ENCODE measurements around the gene ANKRD16. TPM values are rescaled to one million over a fixed set of nuclear protein-coding genes. Genes with fewer than 3 reads are reported as not detected.

The ANKRD16 gene
- total and polyA plus RNA-seq, 2 of the 13 experiments (the other 11 are each of a cell fraction or from before 2014, with no cell fraction given): 8.0 to 11.4 TPM

DNA sequence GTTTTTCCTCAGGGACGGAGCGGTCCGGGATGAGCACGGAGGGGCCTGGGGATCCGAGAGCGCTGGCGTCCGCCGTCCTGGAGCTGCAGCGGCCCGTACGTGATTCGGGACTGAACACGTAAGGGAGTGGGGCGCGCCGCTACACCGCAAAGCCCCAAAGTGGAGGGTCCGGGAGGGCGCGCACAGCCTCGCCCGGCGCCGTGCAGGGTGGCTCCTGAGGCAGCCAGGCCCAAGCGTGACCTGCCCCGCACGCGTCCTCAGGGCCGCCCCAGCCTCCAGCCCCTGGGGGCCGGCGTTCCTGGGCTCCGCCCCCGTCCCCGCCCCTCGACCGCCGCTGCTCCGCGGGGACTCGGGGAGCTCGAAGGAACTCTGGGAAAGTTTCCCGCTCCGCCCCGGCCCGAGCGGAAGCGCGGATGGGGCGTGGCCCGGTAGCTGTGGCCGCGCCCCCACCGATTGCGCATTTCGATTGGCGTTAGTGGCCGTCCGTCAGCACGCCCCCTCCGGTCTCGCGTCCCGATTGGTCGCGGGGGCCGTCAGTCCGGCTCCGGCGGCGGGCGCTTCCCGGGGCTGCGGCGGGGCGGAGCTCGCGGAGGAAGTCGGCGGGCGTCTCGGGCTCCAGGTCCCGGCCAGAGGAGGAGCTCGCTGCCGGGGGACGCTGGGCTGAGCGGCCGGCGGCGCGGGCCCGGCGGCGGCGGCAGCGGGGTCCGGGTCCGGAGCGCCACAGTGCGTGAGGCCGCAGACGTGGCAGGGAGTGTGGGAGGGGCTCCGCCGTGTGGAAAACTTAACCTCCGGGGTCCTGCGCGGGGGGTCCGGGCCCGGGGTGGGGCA, at the start of gene ANKRD16, which contains the start of gene FBH1 (continued):
- peak; percentile 78; the same call in 1 of the 2 replicates for TF ChIP-seq MAF1 (CRISPR knock-in tag; IDR thresholded peaks at IDR 0.05; ENCODE audit: borderline replicate concordance)
- TF ChIP-seq STAG1 (CRISPR knock-in tag; IDR thresholded peaks at IDR 0.05): no peak
- no peak for TF ChIP-seq HNRNPUL1 (IDR thresholded peaks at IDR 0.05; ENCODE audit: low read depth, low read length)
- TF ChIP-seq NFE2L1 (CRISPR knock-in tag; IDR thresholded peaks at IDR 0.05; ENCODE audit: borderline replicate concordance): peak; percentile 77; the same call in 1 of the 2 replicates
- peak; percentile 50 for TF ChIP-seq ASH2L (IDR thresholded peaks at IDR 0.05; ENCODE audit: insufficient read length, low read depth, low read length)
- TF ChIP-seq, protein P1, sequence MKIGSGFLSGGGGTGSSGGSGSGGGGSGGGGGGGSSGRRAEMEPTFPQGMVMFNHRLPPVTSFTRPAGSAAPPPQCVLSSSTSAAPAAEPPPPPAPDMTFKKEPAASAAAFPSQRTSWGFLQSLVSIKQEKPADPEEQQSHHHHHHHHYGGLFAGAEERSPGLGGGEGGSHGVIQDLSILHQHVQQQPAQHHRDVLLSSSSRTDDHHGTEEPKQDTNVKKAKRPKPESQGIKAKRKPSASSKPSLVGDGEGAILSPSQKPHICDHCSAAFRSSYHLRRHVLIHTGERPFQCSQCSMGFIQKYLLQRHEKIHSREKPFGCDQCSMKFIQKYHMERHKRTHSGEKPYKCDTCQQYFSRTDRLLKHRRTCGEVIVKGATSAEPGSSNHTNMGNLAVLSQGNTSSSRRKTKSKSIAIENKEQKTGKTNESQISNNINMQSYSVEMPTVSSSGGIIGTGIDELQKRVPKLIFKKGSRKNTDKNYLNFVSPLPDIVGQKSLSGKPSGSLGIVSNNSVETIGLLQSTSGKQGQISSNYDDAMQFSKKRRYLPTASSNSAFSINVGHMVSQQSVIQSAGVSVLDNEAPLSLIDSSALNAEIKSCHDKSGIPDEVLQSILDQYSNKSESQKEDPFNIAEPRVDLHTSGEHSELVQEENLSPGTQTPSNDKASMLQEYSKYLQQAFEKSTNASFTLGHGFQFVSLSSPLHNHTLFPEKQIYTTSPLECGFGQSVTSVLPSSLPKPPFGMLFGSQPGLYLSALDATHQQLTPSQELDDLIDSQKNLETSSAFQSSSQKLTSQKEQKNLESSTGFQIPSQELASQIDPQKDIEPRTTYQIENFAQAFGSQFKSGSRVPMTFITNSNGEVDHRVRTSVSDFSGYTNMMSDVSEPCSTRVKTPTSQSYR (CRISPR knock-in tag; IDR thresholded peaks at IDR 0.05; ENCODE audit: borderline replicate concordance): no peak
- peak; percentile 81 for TF ChIP-seq E2F1 (CRISPR knock-in tag; IDR thresholded peaks at IDR 0.05)
- peak; percentile 93 for TF ChIP-seq XRCC5 (optimal IDR thresholded peaks at IDR 0.05; ENCODE audit: low read length)
- TF ChIP-seq IKZF4 (CRISPR knock-in tag; IDR thresholded peaks at IDR 0.05; ENCODE audit: borderline replicate concordance, low read depth, not compliant biosample characterization): no peak
- TF ChIP-seq, protein P2, sequence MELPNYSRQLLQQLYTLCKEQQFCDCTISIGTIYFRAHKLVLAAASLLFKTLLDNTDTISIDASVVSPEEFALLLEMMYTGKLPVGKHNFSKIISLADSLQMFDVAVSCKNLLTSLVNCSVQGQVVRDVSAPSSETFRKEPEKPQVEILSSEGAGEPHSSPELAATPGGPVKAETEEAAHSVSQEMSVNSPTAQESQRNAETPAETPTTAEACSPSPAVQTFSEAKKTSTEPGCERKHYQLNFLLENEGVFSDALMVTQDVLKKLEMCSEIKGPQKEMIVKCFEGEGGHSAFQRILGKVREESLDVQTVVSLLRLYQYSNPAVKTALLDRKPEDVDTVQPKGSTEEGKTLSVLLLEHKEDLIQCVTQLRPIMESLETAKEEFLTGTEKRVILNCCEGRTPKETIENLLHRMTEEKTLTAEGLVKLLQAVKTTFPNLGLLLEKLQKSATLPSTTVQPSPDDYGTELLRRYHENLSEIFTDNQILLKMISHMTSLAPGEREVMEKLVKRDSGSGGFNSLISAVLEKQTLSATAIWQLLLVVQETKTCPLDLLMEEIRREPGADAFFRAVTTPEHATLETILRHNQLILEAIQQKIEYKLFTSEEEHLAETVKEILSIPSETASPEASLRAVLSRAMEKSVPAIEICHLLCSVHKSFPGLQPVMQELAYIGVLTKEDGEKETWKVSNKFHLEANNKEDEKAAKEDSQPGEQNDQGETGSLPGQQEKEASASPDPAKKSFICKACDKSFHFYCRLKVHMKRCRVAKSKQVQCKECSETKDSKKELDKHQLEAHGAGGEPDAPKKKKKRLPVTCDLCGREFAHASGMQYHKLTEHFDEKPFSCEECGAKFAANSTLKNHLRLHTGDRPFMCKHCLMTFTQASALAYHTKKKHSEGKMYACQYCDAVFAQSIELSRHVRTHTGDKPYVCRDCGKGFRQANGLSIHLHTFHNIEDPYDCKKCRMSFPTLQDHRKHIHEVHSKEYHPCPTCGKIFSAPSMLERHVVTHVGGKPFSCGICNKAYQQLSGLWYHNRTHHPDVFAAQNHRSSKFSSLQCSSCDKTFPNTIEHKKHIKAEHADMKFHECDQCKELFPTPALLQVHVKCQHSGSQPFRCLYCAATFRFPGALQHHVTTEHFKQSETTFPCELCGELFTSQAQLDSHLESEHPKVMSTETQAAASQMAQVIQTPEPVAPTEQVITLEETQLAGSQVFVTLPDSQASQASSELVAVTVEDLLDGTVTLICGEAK (IDR thresholded peaks at IDR 0.05): peak; percentile 64; the same call in 1 of the 2 replicates
- TF ChIP-seq, protein P2 (CRISPR knock-in tag; IDR thresholded peaks at IDR 0.05): no peak; the same call in 1 of the 2 replicates
- 0 out of 2 replicates have a peak, but pooled peaks have one; percentile 26 for TF ChIP-seq ZNF549 (CRISPR knock-in tag; IDR thresholded peaks at IDR 0.05)
- TF ChIP-seq FOSL1 (CRISPR knock-in tag; IDR thresholded peaks at IDR 0.05; ENCODE audit: borderline replicate concordance): 0 out of 2 replicates have a peak, but pooled peaks have one; percentile 27
- TF ChIP-seq TARDBP (CRISPR knock-in tag; IDR thresholded peaks at IDR 0.05): peak; percentile 63; the same call in 1 of the 2 replicates
- peak; percentile 79; the same call in 1 of the 2 replicates for TF ChIP-seq YEATS2 (CRISPR knock-in tag; IDR thresholded peaks at IDR 0.05; ENCODE audit: borderline replicate concordance)
